Stimulated activated CD8-positive, alpha-beta memory T cell treated with anti-CD3 and anti-CD28 coated beads, Interleukin-12 subunit alpha, Interleukin-12 subunit beta, amount 100 ng/mL, for 4 hours (primary cell): ENCODE data around the gene MYO5A.

Experiments used
- DNase-seq: peaks from one replicate; pipeline ENCODE4 v3.0.0-alpha.2; 2020; ENCODE audit warnings: low read depth

The MYO5A gene

DNA sequence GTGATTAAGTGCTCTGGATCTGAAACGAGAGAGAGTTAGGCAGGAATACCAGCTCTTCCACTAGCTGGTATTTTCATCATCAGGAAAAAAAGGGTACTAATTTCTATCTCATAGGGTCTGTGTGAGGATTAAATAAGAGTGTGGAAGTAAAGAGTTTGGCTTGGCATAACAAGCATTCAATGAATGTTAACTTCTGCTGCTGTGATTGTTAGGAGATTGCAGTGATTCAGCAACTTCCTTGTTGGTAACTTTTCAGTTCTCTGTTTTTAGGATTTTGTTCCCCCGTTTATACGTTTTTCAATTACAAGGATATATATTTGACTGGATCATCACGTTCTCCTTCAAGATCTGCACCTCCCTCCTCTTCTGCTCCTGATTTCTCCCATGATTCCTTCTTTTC, 167.2 kb downstream of the MYO5A start:
- DNase-seq: no peak

- no peak for DNase-seq
Observed at GRCh38 chr15:52360229-52361203, 168.2 kb downstream of the MYO5A start.

DNA sequence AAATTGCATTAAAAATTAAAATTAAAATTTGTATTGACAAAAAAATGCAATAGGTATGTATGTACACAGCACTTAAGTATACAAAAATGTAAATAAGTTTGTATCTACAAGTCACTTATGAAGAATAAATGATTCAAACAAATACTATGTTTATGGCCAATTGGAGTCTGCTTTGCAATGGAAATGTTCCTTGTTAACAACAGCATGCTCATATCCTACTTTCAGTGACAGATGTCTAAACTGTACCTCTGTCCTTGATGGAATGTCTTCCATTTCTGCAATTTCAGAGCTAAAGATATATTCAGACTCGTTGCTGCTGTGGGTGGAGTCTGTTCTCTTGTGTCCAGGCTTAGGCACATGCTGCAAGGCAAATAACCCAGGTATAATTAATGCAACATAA, 169.0 kb downstream of the MYO5A start:
- no peak for DNase-seq

GRCh38 chr15:52357949-52358348, 170.7 kb downstream of the MYO5A start:
- DNase-seq: no peak

- no peak for DNase-seq
Observed at GRCh38 chr15:52352086-52352485, 176.6 kb downstream of the MYO5A start.

- DNase-seq: no peak
Observed at GRCh38 chr15:52351206-52351908, 177.3 kb downstream of the MYO5A start.

DNA sequence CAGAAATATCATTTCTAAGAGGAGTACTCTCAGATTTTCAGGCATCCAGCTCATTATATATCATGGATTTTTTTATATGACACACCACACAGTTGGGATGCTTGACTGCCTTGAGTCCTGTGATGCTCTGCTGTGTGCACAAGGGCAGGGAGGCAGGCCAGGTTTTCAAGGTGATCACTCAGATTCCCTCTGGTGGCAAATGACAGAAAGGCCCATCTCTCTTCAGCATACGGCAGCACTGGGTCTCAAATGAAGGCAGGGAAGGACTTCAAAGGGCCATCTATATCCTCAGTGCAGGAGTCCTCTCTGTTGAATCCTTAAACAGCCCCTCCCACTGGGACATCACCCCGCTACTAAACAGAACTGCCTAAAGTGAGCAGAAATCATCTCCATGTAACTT, 178.3 kb downstream of the MYO5A start:
- DNase-seq: no peak

GRCh38 chr15:52349052-52349700, 179.5 kb downstream of the MYO5A start:
- no peak for DNase-seq

DNA sequence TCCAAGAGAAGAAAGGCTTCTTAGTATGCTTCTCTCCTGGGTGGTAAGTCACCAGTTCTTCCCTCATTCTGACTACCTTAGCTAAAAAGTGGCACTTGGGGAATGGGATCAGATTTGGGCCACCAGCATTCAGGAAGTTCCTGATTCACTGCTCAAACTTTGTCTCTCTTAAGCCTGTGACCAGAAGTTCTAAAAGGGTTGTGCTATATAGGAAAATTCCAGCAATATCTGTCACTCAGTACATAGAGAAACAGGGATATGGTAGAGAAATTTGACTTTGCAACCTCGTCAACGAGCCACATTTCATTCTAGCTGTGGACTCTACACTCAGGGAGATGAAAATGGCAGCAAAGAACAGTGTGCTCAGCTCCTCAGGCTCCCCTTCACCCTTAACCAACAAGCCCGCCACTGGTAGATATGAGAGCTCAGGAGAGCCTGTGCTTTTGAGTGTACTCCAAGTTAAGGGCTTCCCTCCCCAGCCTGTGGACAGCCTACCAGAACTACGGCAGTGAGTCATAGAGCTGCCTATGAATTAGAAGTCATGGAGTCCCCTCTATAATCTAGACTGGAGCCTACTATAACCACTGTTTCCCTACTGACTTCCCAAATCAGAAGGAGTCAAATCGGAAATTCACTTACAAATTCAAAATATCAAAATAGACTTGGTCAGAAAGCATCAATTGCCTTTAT, 180.5 kb downstream of the MYO5A start:
- no peak for DNase-seq

DNA sequence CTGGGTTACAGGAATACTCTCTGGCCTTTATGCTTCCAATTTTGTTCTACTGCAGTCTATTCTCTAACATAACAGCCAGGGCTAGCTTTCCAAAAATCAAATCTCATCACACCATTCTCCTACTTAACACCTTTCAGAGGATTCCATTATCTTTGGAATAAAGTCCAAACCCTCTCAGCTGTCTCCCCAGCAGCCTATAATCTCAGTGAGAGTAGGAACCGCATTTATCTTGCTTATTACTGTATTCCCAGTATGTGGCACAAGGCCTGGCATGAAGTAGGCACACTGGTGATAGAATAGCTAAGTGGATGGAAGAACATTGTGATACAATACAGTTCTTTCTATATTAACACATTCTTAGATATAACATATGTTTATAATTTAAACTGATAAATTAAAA, 184.1 kb downstream of the MYO5A start:
- no peak for DNase-seq

- no peak for DNase-seq
Observed at GRCh38 chr15:52343831-52344230, 184.8 kb downstream of the MYO5A start.

- no peak for DNase-seq
Observed at GRCh38 chr15:52340093-52340492, 188.6 kb downstream of the MYO5A start.

DNA sequence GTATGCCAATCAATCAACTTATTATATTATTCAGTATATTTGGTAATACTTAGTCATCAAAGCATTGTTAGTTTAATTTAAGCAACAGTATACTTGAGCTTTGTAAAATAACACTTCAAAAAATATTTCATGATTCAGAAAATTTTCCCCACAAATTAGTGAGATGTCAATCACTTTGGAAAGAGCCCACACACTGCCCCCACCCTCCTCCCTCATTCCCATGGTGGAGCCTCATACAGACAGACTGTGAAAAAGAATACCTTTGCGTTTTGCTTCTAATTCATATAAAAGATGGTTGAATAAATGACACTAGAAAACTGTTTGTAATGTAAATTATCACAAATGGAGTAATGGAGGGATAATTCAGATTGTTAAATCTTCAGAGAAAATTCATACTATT, 189.8 kb downstream of the MYO5A start:
- no peak for DNase-seq

GRCh38 chr15:52338058-52338457, 190.6 kb downstream of the MYO5A start:
- no peak for DNase-seq

DNA sequence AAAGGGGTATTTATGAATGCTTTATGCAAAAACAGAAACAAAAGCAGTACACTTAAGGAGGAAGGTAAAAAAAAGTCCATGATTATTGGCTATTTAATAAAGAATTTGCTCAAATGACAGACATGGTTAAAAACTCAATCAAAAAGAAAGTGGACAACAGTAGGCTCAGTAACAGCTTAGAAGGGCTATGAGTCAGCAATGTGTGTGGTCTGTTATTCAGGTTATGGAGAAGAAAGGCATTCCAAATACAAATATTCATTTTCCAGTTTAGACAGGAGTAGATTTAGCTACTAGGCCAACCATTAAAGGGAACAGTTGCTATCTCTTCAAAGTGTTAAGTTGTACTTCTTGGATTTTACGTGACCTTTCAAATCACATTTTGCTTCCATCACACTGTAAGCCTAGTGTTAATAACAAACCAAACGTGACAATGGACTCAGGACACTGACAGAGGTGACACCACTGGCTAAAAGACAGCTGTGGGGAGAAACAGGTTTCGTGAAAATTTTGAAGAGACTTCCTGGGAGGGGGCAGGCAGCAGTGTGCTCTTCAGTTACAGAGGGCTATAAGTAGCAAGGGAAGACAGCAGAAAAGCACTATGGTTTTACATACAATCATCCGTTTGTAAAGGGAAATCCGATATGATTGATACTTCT, 191.4 kb downstream of the MYO5A start:
- DNase-seq: no peak

DNA sequence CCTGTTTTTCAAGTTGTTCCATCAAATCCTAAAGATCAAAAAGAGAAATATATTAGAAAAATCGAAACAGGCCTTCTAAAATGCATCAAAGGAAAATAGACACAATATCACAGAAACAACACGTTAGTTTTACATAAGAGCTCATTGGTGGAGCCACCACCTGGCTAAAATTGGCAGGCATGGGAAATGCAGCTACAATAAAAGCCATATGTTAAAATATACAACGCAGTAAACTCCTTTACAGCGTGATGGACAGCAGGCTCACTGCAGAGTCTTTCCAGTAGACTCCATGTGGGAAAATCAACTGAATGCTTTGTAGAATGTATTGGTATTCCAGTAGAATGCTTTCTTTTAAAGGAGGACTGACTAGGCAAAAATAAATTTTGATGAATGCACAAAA, 192.2 kb downstream of the MYO5A start:
- DNase-seq: no peak

- no peak for DNase-seq
Observed at GRCh38 chr15:52334491-52335160, 194.1 kb downstream of the MYO5A start.

DNA sequence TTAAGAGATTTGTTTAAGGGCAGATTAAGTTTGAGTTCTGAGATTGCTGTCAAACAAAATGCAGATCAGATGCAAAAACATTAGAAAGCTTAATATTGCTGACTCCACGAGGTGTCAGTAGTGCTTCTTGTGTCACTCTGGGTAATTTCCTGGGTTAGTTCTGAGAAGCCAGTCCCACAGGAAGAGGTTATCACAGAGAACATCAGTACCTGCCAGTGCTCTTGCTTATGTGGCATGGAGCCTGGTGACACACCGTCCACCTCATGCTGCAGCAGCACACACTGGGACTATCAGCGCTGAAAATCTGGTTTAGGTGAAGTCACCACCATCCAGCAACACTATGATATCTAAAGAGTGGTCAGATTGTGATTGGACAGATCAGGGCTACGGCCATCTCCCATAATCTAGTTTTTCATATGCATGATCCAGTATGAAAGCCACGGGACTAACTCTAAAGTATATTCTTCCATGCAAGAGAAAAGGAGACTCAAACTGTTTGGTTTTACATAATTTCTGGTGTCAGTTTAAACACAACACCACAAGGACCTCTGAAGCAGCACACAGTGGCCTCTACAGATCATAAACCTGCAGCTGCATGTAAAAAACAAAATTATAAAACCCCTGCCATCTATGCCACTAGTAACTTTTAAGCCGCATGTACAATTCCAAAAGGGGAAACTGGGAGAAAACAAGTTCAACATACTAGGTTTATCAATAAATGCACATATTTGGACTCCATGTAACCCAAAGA, 197.0 kb downstream of the MYO5A start:
- peak; percentile 3 for DNase-seq

- no peak for DNase-seq
Observed at GRCh38 chr15:52329987-52330386, 198.7 kb downstream of the MYO5A start.

GRCh38 chr15:52329150-52329549, 199.5 kb downstream of the MYO5A start:
- DNase-seq: no peak
